Measurements from ENCODE around the gene FER. TPM values are rescaled to one million over a fixed set of nuclear protein-coding genes. Genes with fewer than 3 reads are reported as not detected.
A peak's percentile ranks its signal among the peaks of the same experiment; 100 is the strongest.

The FER gene
- total RNA-seq, 1 donor from 2014 or later, result 11.8 TPM

- DNase-seq (ENCODE audit: low spot score in 2 of 2), result peak; percentile 71 to 94
- intact Hi-C loops (cut with DNase I), result loop anchor here (1.0 to 5.0 kb wide), 4 partner anchors 20 to 346 kb away; partner anchors contain the start of gene FBXL17
- peaks cover 0 to 8% of the 10 kb centered on the region in 2 donors for H3K4me1 ChIP-seq
- H3K27ac ChIP-seq, result peak overlapping the region; percentile 87 to 95
- no peaks in the 10 kb centered on the region for H3K36me3 ChIP-seq
- H3K27me3 ChIP-seq, result no peaks in the 10 kb centered on the region
- no peak for TF ChIP-seq CTCF (IDR thresholded peaks at IDR 0.05)
- peak overlapping the region; percentile 81 to 98 for H3K4me3 ChIP-seq
- no peaks in the 10 kb centered on the region for H3K9me3 ChIP-seq
Observed at GRCh38 chr5:108727651-108728565, 19.8 kb upstream of the FER start.

DNA sequence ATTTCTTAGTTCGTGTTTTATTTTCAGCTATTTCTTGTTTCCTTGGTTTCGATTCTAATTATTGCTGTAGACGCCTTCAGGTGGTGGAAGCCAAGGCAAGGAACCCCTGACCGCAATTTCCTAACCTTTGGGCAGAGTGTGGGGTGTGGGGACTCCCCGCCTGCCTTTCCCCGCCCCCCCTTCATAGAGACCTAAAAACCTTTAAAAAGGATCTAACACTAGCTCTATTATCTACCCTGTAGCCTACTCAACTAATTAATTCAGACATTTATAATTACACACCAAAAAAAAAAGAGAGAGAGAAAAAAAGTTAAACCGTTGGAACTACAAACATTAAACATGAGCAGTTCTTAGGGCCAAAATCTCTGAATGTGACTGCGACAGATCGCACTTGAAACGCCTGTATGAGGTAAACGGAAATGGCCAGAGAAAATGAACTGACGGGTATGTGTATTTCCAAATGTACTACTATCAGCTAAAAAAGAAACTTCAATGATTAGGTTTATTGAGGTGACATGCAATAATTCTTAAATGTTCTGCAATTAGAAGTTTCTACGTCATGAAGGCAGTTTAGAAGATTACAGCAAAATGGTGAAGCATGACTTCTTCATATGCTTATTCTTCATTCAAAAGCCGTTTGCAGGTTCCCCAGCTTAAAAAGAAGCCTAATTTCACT, 19.0 kb upstream of the FER start:
- intact Hi-C loops (cut with DNase I), result loop anchor here (1.0 to 5.0 kb wide), 4 partner anchors 20 to 346 kb away; partner anchors contain the start of gene FBXL17
- DNase-seq (ENCODE audit: low spot score in 2 of 2), result no peak
- Histone ChIP-seq H3K9me3 (no peaks in the 10 kb centered on the region), H3K36me3 (no peaks in the 10 kb centered on the region), H3K4me1 (peaks cover 0 to 8% of the 10 kb centered on the region in 2 donors), H3K27ac (peak overlapping the region; percentile 87 to 95), H3K27me3 (no peaks in the 10 kb centered on the region), H3K4me3 (peak overlapping the region; percentile 81 to 98)
- TF ChIP-seq CTCF (IDR thresholded peaks at IDR 0.05), result no peak

- no peaks in the 10 kb centered on the region for H3K27me3 ChIP-seq
- peak overlapping the region in 1 of 2 donors; percentile 81 for H3K4me3 ChIP-seq
- intact Hi-C loops (cut with DNase I), result loop anchor here (5.0 kb wide), 3 partner anchors 47 to 347 kb away; partner anchors contain the start of gene FBXL17
- DNase-seq (ENCODE audit: low spot score in 2 of 2), result no peak
- peaks cover 0 to 8% of the 10 kb centered on the region in 2 donors for H3K4me1 ChIP-seq
- no peaks in the 10 kb centered on the region for H3K36me3 ChIP-seq
- H3K9me3 ChIP-seq, result no peaks in the 10 kb centered on the region
- TF ChIP-seq CTCF (IDR thresholded peaks at IDR 0.05), result no peak
- H3K27ac ChIP-seq, result no peak overlapping the region
Observed at GRCh38 chr5:108729242-108729615, 18.5 kb upstream of the FER start.

GRCh38 chr5:108730617-108731340, 16.9 kb upstream of the FER start:
- H3K36me3 ChIP-seq, result no peaks in the 10 kb centered on the region
- H3K9me3 ChIP-seq, result no peaks in the 10 kb centered on the region
- no peak overlapping the region for H3K4me3 ChIP-seq
- no peak for TF ChIP-seq CTCF (IDR thresholded peaks at IDR 0.05)
- DNase-seq (ENCODE audit: low spot score in 2 of 2), result no peak
- intact Hi-C loops (cut with DNase I), result no loop called here
- H3K27me3 ChIP-seq, result no peaks in the 10 kb centered on the region
- peaks cover 0 to 8% of the 10 kb centered on the region in 2 donors for H3K4me1 ChIP-seq
- H3K27ac ChIP-seq, result no peak overlapping the region

GRCh38 chr5:108735790-108736189, 11.9 kb upstream of the FER start:
- TF ChIP-seq CTCF (IDR thresholded peaks at IDR 0.05), result no peak
- no peak overlapping the region for H3K27ac ChIP-seq
- no peaks in the 10 kb centered on the region for H3K36me3 ChIP-seq
- H3K4me1 ChIP-seq, result no peaks in the 10 kb centered on the region
- DNase-seq (ENCODE audit: low spot score in 2 of 2), result no peak
- intact Hi-C loops (cut with DNase I), result no loop called here
- no peak overlapping the region for H3K4me3 ChIP-seq
- H3K27me3 ChIP-seq, result no peaks in the 10 kb centered on the region
- H3K9me3 ChIP-seq, result no peaks in the 10 kb centered on the region
